Neural cell (in vitro differentiated cells): Measurements from ENCODE around the gene LRIG1. TPM values are rescaled to one million over a fixed set of nuclear protein-coding genes. Genes with fewer than 3 reads are reported as not detected.

Source experiments
- H2AFZ ChIP-seq: fragments of 200-600, 300-800 bp; sonication (generic), shearing (Covaris generic); 2 replicates; pipeline ENCODE4 v1.6.0; 2014; ENCODE audit warnings: low read depth, mild to moderate bottlenecking, antibody characterized with exemption, low read length, moderate library complexity
- H3F3A ChIP-seq: fragments of 200-600 bp; shearing (Covaris generic); 2 replicates; pipeline ENCODE4 v1.6.1; 2016; ENCODE audit warnings: mild to moderate bottlenecking, moderate library complexity, mixed read lengths, antibody characterized with exemption, low read length; ENCODE audit not compliant: insufficient read depth, poor library complexity, severe bottlenecking
- H3K27ac ChIP-seq: fragments of 200-600, 300-800 bp; sonication (generic), shearing (Covaris generic); 2 replicates; pipeline ENCODE4 v1.5.1; 2014; ENCODE audit warnings: mild to moderate bottlenecking, low read length, moderate library complexity
- H3K27me3 ChIP-seq: fragments of 300-800, 200-600 bp; sonication (generic), shearing (Covaris generic); 2 replicates; pipeline ENCODE4 v1.6.0; 2014; ENCODE audit warnings: mild to moderate bottlenecking, low read depth, low read length, moderate library complexity; ENCODE audit not compliant: insufficient read depth
- H3K36me3 ChIP-seq: fragments of 300-800, 200-600 bp; sonication (generic), shearing (Covaris generic); 2 replicates; pipeline ENCODE4 v1.5.1; 2014; ENCODE audit warnings: mild to moderate bottlenecking, antibody characterized with exemption, low read length, moderate library complexity; ENCODE audit not compliant: insufficient read depth
- H3K4me2 ChIP-seq: fragments of 300-800, 200-600 bp; sonication (generic), shearing (Covaris generic); 2 replicates; pipeline ENCODE4 v1.6.0; 2014; ENCODE audit warnings: mild to moderate bottlenecking, low read length
- H3K4me3 ChIP-seq: fragments of 300-800, 200-600 bp; sonication (generic), shearing (Covaris generic); 2 replicates; pipeline ENCODE4 v1.5.1; 2014; ENCODE audit warnings: mild to moderate bottlenecking, low read length, moderate library complexity
- H3K79me2 ChIP-seq: fragments of 200-600 bp; shearing (Covaris generic); replicated peaks from 2 replicates; pipeline ENCODE4 v1.6.0; 2014; ENCODE audit warnings: mild to moderate bottlenecking, low read length, moderate library complexity; ENCODE audit not compliant: insufficient read depth
- H3K9ac ChIP-seq: fragments of 300-800, 200-600 bp; sonication (generic), shearing (Covaris generic); 2 replicates; pipeline ENCODE4 v1.6.1; 2016; ENCODE audit warnings: mild to moderate bottlenecking, low read length, mixed read lengths
- H3K9me2 ChIP-seq: fragments of 200-600 bp; shearing (Covaris generic); 2 replicates; pipeline ENCODE4 v1.6.1; 2016; ENCODE audit warnings: mild to moderate bottlenecking, low read length, mixed read lengths; ENCODE audit not compliant: insufficient read depth
- H3K9me3 ChIP-seq: fragments of 200-600, 300-800 bp; sonication (generic), shearing (Covaris generic); 2 replicates; pipeline ENCODE4 v1.6.1; 2016; ENCODE audit warnings: mild to moderate bottlenecking, mixed run types, low read length, moderate library complexity, mixed read lengths
- H4K20me1 ChIP-seq: fragments of 200-600 bp; shearing (Covaris generic); 2 replicates; pipeline ENCODE4 v1.6.1; 2016; ENCODE audit warnings: mild to moderate bottlenecking, mixed run types; ENCODE audit not compliant: insufficient read depth
- CTCF ChIP-seq: fragments of 450-650 bp; IDR thresholded peaks from 2 replicates; pipeline ENCODE4 v1.5.1; 2014; ENCODE audit warnings: antibody characterized with exemption, mild to moderate bottlenecking, moderate library complexity; ENCODE audit not compliant: poor library complexity, severe bottlenecking
- EP300 ChIP-seq: fragments of 450-650 bp; conservative IDR thresholded peaks from 2 replicates; pipeline ENCODE4 v1.6.1; 2014; ENCODE audit warnings: antibody characterized with exemption, mild to moderate bottlenecking, moderate library complexity; ENCODE audit not compliant: poor library complexity, severe bottlenecking
- EZH2 ChIP-seq: fragments of 200-600, 300-800 bp; shearing (Covaris generic), sonication (generic); IDR thresholded peaks from 2 replicates; pipeline ENCODE4 v1.6.1; 2014; ENCODE audit warnings: antibody characterized with exemption, low read length, borderline replicate concordance, mild to moderate bottlenecking; ENCODE audit not compliant: insufficient read depth, poor library complexity, severe bottlenecking
- MXI1 ChIP-seq: fragments of 450-650 bp; conservative IDR thresholded peaks from 2 replicates; pipeline ENCODE4 v1.6.1; 2014; ENCODE audit warnings: antibody characterized with exemption, mild to moderate bottlenecking; ENCODE audit not compliant: poor library complexity, severe bottlenecking
- POLR2AphosphoS5 ChIP-seq: IDR thresholded peaks from 2 replicates; pipeline ENCODE4 v1.6.1; 2012
- RAD21 ChIP-seq: fragments of 450-650 bp; conservative IDR thresholded peaks from 2 replicates; pipeline ENCODE4 v1.6.1; 2014; ENCODE audit warnings: antibody characterized with exemption, mild to moderate bottlenecking, moderate library complexity
- SMC3 ChIP-seq: fragments of 450-650 bp; conservative IDR thresholded peaks from 2 replicates; pipeline ENCODE4 v1.6.1; 2014; ENCODE audit warnings: antibody characterized with exemption, mild to moderate bottlenecking, moderate library complexity; ENCODE audit not compliant: poor library complexity
- TAF1 ChIP-seq: IDR thresholded peaks from 2 replicates; pipeline ENCODE4 v1.6.1; 2012; ENCODE audit warnings: low read depth
- polyA plus RNA-seq: library from polyadenylated mRNA; depleted of rRNA; stranded (reverse); fragments of >200 nt; gene quantifications from 2 replicates; pipeline ENCODE4 v1.2.3, GENCODE V29; 2014
- TF ChIP-seq, protein P1 (sequence below): IDR thresholded peaks from 2 replicates; pipeline ENCODE4 v1.6.1; 2012; ENCODE audit warnings: borderline replicate concordance

Gene LRIG1
- polyA plus RNA-seq, 1 donor from 2014 or later, result 7.1 TPM

- Histone ChIP-seq H2AFZ (no peak overlapping the region), H3K79me2 (peaks cover 77% of the 10 kb centered on the region), H3K4me2 (no peak overlapping the region), H3K9ac (no peak overlapping the region), H3K36me3 (no peaks in the 10 kb centered on the region), H3K27ac (no peak overlapping the region), H3K4me3 (no peak overlapping the region), H4K20me1 (no peaks in the 10 kb centered on the region), H3K27me3 (no peaks in the 10 kb centered on the region), H3K9me2 (no peaks in the 10 kb centered on the region), H3F3A (no peaks in the 10 kb centered on the region), H3K9me3 (no peaks in the 10 kb centered on the region)
- TF ChIP-seq RAD21 (no peak), CTCF (no peak), TAF1 (no peak), SMC3 (no peak), MXI1 (no peak), EP300 (no peak), EZH2 (no peak), POLR2AphosphoS5 (no peak)
- TF ChIP-seq, protein P1, sequence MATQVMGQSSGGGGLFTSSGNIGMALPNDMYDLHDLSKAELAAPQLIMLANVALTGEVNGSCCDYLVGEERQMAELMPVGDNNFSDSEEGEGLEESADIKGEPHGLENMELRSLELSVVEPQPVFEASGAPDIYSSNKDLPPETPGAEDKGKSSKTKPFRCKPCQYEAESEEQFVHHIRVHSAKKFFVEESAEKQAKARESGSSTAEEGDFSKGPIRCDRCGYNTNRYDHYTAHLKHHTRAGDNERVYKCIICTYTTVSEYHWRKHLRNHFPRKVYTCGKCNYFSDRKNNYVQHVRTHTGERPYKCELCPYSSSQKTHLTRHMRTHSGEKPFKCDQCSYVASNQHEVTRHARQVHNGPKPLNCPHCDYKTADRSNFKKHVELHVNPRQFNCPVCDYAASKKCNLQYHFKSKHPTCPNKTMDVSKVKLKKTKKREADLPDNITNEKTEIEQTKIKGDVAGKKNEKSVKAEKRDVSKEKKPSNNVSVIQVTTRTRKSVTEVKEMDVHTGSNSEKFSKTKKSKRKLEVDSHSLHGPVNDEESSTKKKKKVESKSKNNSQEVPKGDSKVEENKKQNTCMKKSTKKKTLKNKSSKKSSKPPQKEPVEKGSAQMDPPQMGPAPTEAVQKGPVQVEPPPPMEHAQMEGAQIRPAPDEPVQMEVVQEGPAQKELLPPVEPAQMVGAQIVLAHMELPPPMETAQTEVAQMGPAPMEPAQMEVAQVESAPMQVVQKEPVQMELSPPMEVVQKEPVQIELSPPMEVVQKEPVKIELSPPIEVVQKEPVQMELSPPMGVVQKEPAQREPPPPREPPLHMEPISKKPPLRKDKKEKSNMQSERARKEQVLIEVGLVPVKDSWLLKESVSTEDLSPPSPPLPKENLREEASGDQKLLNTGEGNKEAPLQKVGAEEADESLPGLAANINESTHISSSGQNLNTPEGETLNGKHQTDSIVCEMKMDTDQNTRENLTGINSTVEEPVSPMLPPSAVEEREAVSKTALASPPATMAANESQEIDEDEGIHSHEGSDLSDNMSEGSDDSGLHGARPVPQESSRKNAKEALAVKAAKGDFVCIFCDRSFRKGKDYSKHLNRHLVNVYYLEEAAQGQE, result no peak
These were observed 11.2 kb downstream of the LRIG1 start for GRCh38 chr3:66489581-66489980.

GRCh38 chr3:66489115-66489514, 11.7 kb downstream of the LRIG1 start:
- Histone ChIP-seq H3K27ac (no peak overlapping the region), H3K9me2 (no peaks in the 10 kb centered on the region), H3K27me3 (no peaks in the 10 kb centered on the region), H3K4me3 (no peak overlapping the region), H3K79me2 (peaks cover 76% of the 10 kb centered on the region), H3K9me3 (no peaks in the 10 kb centered on the region), H2AFZ (no peak overlapping the region), H3K9ac (no peak overlapping the region), H3K36me3 (no peaks in the 10 kb centered on the region), H3F3A (no peaks in the 10 kb centered on the region), H3K4me2 (no peak overlapping the region), H4K20me1 (no peaks in the 10 kb centered on the region)
- TF ChIP-seq EP300 (no peak), MXI1 (no peak), SMC3 (no peak), POLR2AphosphoS5 (no peak), TAF1 (no peak)

DNA sequence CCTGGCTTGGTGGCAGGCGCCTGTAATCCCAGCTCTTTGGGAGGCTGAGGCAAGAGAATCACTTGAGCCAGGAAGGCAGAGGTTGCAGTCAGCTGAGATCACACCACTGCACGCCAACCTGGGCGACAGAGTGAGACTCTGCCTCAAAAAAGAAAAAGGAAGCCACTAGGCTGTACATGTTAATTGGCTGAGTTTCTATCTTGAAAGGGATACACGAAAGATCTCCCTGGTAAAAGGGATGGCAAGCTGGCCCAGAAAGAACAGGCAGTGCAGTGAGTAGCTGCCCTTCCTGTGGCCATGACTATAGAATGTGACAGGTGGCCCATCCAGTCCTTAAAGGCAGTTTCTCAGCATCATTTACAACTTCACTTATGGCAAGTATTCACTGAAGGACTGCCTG, 12.3 kb downstream of the LRIG1 start:
- H3K4me3 ChIP-seq, result no peak overlapping the region
- H2AFZ ChIP-seq, result no peak overlapping the region
- TF ChIP-seq POLR2AphosphoS5 (no peak), TAF1 (no peak), MXI1 (no peak), RAD21 (no peak), EP300 (no peak), SMC3 (no peak), CTCF (no peak), EZH2 (no peak)
- TF ChIP-seq, protein P1, result no peak
- H4K20me1 ChIP-seq, result no peaks in the 10 kb centered on the region
- H3K27ac ChIP-seq, result no peak overlapping the region
- H3K27me3 ChIP-seq, result no peaks in the 10 kb centered on the region
- H3K9ac ChIP-seq, result no peak overlapping the region
- no peak overlapping the region for H3K4me2 ChIP-seq
- peaks cover 76% of the 10 kb centered on the region for H3K79me2 ChIP-seq
- H3K36me3 ChIP-seq, result no peaks in the 10 kb centered on the region
- H3K9me2 ChIP-seq, result no peaks in the 10 kb centered on the region
- H3F3A ChIP-seq, result no peaks in the 10 kb centered on the region
- H3K9me3 ChIP-seq, result no peaks in the 10 kb centered on the region
